ENCODE data around the gene TTC17. TPM values are rescaled to one million over a fixed set of nuclear protein-coding genes. Genes with fewer than 3 reads are reported as not detected.

The TTC17 gene
- total RNA-seq, 1 experiment from 2014 or later = 42.1 TPM

DNA sequence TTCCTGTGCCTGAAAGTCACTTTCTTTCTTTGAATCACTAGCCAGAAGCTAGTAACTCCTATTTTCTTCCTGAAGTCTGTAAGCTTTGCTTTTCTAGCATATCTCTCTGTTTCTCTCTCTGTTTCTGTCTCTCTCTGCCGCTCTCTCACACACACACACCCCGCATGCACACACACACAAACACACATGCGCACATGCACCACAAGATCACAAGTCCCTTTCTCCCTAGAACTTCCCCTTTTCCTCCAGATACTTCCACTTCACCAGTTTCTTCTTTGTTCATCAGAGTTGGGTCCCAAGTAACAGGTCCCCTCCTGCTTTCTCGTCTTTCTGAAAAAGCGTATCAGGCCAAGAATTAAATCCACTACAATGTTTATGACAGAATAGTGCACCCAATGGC, 173.3 kb downstream of the TTC17 start:
- H4K20me1 ChIP-seq (ENCODE audit: low read length) = no peaks in the 10 kb centered on the region
- ATAC-seq = no peak
- TF ChIP-seq EZH2phosphoT487 (IDR thresholded peaks at IDR 0.05; ENCODE audit: borderline replicate concordance, low read length) = no peak
- TF ChIP-seq, protein P1, sequence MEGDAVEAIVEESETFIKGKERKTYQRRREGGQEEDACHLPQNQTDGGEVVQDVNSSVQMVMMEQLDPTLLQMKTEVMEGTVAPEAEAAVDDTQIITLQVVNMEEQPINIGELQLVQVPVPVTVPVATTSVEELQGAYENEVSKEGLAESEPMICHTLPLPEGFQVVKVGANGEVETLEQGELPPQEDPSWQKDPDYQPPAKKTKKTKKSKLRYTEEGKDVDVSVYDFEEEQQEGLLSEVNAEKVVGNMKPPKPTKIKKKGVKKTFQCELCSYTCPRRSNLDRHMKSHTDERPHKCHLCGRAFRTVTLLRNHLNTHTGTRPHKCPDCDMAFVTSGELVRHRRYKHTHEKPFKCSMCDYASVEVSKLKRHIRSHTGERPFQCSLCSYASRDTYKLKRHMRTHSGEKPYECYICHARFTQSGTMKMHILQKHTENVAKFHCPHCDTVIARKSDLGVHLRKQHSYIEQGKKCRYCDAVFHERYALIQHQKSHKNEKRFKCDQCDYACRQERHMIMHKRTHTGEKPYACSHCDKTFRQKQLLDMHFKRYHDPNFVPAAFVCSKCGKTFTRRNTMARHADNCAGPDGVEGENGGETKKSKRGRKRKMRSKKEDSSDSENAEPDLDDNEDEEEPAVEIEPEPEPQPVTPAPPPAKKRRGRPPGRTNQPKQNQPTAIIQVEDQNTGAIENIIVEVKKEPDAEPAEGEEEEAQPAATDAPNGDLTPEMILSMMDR (conservative IDR thresholded peaks at IDR 0.05; ENCODE audit: low read depth, low read length) = no peak
- TF ChIP-seq EZH2 (IDR thresholded peaks at IDR 0.05; ENCODE audit: low read length, unreplicated experiment) = no peak
- H3F3A ChIP-seq (ENCODE audit: low read length, unreplicated experiment) = no peaks in the 10 kb centered on the region
- ChIA-PET POLR2A (ENCODE audit: unreplicated experiment) (no interaction called here), CTCF (no interaction called here)
- no peak for DNase-seq
- H3K4me2 ChIP-seq (ENCODE audit: low read length) = no peak overlapping the region
- H3K27ac ChIP-seq (ENCODE audit: low read length) = no peak overlapping the region
- no peaks in the 10 kb centered on the region for H3K36me3 ChIP-seq (ENCODE audit: low read depth, low read length)
- H3K79me2 ChIP-seq (ENCODE audit: low read length) = no peaks in the 10 kb centered on the region
- no peaks in the 10 kb centered on the region for H3K4me1 ChIP-seq (ENCODE audit: insufficient read depth, low read length)
- H2AFZ ChIP-seq (ENCODE audit: low read length) = no peak overlapping the region
- no peak overlapping the region for H3K9ac ChIP-seq (ENCODE audit: low read length)
- H3K27me3 ChIP-seq (ENCODE audit: low read length) = peaks cover 79% of the 10 kb centered on the region
- no TSS peak for BruUV-seq (replicated peaks)
- H3K9me2 ChIP-seq (replicated peaks; ENCODE audit: low read length) = no peaks in the 10 kb centered on the region
- H3K4me3 ChIP-seq (ENCODE audit: low read length) = no peak overlapping the region
- H3K9me3 ChIP-seq (ENCODE audit: low read length) = no peaks in the 10 kb centered on the region
- intact Hi-C loops (cut with micrococcal nuclease) = no loop called here

GRCh38 chr11:43537833-43538615, 179.3 kb downstream of the TTC17 start:
- peaks cover 73% of the 10 kb centered on the region for H3K27me3 ChIP-seq (ENCODE audit: low read length)
- CTCF ChIA-PET = no interaction called here

More at GRCh38 chr11:43537833-43538615, 179.3 kb downstream of the TTC17 start:
- Histone ChIP-seq H3F3A (ENCODE audit: low read length, unreplicated experiment) (no peaks in the 10 kb centered on the region), H3K36me3 (ENCODE audit: low read depth, low read length) (no peaks in the 10 kb centered on the region), H3K9me3 (ENCODE audit: low read length) (no peaks in the 10 kb centered on the region), H3K4me2 (ENCODE audit: low read length) (no peak overlapping the region), H4K20me1 (ENCODE audit: low read length) (no peaks in the 10 kb centered on the region), H3K9ac (ENCODE audit: low read length) (no peak overlapping the region), H3K4me3 (ENCODE audit: low read length) (no peak overlapping the region), H3K4me1 (ENCODE audit: insufficient read depth, low read length) (no peaks in the 10 kb centered on the region), H3K79me2 (ENCODE audit: low read length) (no peaks in the 10 kb centered on the region), H3K27ac (ENCODE audit: low read length) (no peak overlapping the region), H3K9me2 (replicated peaks; ENCODE audit: low read length) (no peaks in the 10 kb centered on the region), H2AFZ (ENCODE audit: low read length) (no peak overlapping the region)
- ATAC-seq (no peak), DNase-seq (no peak)
- no peak for TF ChIP-seq EZH2 (IDR thresholded peaks at IDR 0.05; ENCODE audit: low read length, unreplicated experiment)
- no peak for TF ChIP-seq EZH2phosphoT487 (IDR thresholded peaks at IDR 0.05; ENCODE audit: borderline replicate concordance, low read length)
- TF ChIP-seq, protein P1 (conservative IDR thresholded peaks at IDR 0.05; ENCODE audit: low read depth, low read length) = no peak
- intact Hi-C loops (cut with micrococcal nuclease) = no loop called here
- POLR2A ChIA-PET (ENCODE audit: unreplicated experiment) = no interaction called here
- BruUV-seq (replicated peaks) = no TSS peak

Measured in PC-3 (cell line).